IPS-20b (cell line): ENCODE data around the gene ARID3C.

Experiments used
- H3K27ac ChIP-seq: one replicate; pipeline ENCODE4 v1.5.1; 2013; ENCODE audit warnings: low read length
- H3K27me3 ChIP-seq: 2 replicates; pipeline ENCODE4 v1.6.1; 2013; ENCODE audit warnings: mild to moderate bottlenecking, low read length, inconsistent platforms; ENCODE audit not compliant: insufficient read depth
- H3K36me3 ChIP-seq: 2 replicates; pipeline ENCODE4 v1.6.1; 2013; ENCODE audit warnings: low read depth, mild to moderate bottlenecking, inconsistent platforms, low read length, moderate library complexity; ENCODE audit not compliant: insufficient read depth
- H3K4me1 ChIP-seq: 2 replicates; pipeline ENCODE4 v1.6.1; 2013; ENCODE audit warnings: mild to moderate bottlenecking, control low read depth, inconsistent platforms, low read length, moderate library complexity; ENCODE audit not compliant: insufficient read depth
- H3K4me3 ChIP-seq: 2 replicates; pipeline ENCODE4 v1.5.1; 2013; ENCODE audit warnings: mild to moderate bottlenecking, low read length, inconsistent platforms
- H3K9ac ChIP-seq: 2 replicates; pipeline ENCODE4 v1.6.1; 2013; ENCODE audit warnings: low read depth, mild to moderate bottlenecking, inconsistent platforms, low read length, moderate library complexity
- H3K9me3 ChIP-seq: 2 replicates; pipeline ENCODE4 v1.6.1; 2013; ENCODE audit warnings: mild to moderate bottlenecking, low read depth, low read length, inconsistent platforms; ENCODE audit not compliant: insufficient read depth

ARID3C gene

DNA sequence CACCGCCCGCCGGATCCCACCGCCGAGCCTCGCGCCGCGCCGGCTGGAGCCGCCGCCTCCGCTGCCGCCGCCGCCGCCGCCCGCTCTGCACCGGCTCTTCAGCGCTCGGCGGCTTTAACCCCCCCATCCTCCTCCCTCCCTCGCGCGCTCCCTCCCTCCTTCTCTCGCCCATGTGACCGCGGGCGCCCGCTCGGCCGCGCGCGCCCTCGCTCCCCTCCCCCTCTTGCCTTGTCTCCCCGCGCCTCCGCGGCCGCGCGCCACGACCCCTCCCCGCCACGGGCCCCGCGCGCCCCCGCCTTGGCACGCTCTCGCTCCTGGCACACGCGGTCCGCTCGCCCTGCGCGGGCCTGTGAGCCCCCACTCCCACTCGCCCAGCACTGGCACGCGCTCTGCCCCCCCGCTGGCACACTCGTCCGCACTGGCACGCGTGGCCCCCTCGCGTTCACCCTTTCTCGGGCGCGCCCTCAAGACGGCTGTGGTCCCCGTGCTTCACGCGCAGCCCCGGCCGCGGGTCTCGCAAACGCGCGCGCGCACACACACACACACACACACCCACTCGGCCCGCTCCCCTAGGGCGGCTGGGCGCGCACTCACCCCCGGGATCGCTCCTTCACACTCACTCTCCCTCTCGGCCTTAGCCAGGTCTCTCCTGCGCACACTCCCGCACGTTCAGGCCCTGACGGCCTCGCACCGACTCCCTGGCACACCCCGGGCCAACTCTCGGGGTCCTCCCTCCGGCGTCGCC is 39.1 kb downstream of the ARID3C start, which contains the start of gene CNTFR:
Gene CNTFR, minus strand, starts transcription at position 89 of the 745 bp plus-strand sequence. CDS start 20,743 bp downstream, outside the sequence.
- Histone ChIP-seq H3K36me3 (no peaks in the 10 kb centered on the region), H3K27ac (no peak within 1 kb of the TSS), H3K4me1 (peaks cover 13% of the 10 kb centered on the region), H3K9me3 (peaks cover 3% of the 10 kb centered on the region; the same call in 1 of the 2 replicates), H3K9ac (no peak within 1 kb of the TSS), H3K4me3 (peak within 1 kb of the TSS; percentile 50), H3K27me3 (peaks cover 100% of the 10 kb centered on the region)

DNA sequence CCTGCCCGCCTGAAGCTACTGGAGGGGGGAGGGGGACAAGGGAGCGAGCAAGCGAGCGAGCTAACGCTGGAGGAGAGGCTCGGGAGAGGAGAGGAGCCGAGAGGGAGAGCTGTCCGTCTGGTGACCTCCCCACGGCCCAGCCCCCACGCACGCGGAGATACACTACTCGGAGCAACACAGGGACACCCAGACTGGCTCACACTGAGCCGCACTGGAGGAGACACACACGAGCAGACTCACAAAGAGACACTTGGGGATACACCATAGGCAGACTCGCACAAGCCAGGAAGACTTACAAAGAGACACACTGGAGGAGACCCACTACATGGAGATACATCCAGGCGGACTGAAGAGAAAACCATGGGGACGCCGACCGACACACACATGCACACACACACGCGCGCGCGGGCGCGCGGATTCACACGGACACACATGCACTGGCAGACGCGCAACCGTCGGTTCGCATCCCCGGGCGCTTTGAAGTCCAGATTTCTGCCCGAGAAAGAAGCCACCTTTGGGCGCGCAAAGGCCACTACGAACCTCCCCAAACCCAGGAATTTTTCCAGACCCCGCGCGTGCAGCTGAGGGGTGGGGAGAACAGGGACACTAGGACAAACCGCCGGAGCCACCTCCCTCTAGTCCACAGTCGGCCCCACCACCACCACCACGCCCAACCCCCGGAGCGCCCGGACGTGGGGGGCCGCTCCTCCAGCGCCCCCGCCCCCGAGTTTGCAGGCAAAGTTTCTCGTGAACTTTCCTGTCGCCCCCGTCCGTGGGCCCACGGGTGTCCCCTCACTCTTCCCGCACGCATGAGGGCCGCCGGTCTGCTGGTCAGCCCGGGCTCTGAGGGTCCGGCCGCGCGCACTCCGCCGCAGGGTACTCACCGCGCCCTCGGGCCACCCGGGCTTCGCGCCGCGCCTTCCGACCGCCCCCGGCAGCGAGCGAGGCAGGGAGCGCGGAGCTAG is 39.9 kb downstream of the ARID3C start:
- H3K4me3 ChIP-seq = peak overlapping the region; percentile 50
- peaks cover 100% of the 10 kb centered on the region for H3K27me3 ChIP-seq
- no peak overlapping the region for H3K27ac ChIP-seq
- H3K4me1 ChIP-seq = peaks cover 13% of the 10 kb centered on the region
- H3K9me3 ChIP-seq = peaks cover 3% of the 10 kb centered on the region; the same call in 1 of the 2 replicates
- no peaks in the 10 kb centered on the region for H3K36me3 ChIP-seq
- no peak overlapping the region for H3K9ac ChIP-seq

DNA sequence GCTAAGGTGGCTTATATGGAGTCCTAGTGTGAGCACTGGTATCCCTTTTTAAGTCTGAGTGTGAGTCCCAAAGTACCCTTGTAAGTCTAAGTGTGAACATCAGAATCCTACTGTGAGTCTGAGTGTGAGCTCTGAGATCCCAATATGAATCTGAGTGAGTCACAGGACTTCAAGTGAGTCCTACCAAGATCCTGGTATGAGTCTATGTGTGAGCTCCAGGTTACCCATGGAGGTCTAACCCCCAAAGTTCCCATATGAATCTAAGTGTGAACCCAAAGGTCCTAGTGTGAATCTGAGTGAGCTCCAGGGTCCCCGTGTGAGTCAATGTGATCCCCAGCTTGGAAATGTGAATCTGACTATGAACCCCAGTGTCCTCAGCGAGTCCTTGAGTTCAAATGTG is 41.6 kb downstream of the ARID3C start:
- Histone ChIP-seq H3K27me3 (peaks cover 100% of the 10 kb centered on the region), H3K4me1 (peaks cover 13% of the 10 kb centered on the region), H3K9ac (no peak overlapping the region), H3K9me3 (peaks cover 3% of the 10 kb centered on the region; the same call in 1 of the 2 replicates), H3K4me3 (no peak overlapping the region), H3K36me3 (no peaks in the 10 kb centered on the region), H3K27ac (no peak overlapping the region)

DNA sequence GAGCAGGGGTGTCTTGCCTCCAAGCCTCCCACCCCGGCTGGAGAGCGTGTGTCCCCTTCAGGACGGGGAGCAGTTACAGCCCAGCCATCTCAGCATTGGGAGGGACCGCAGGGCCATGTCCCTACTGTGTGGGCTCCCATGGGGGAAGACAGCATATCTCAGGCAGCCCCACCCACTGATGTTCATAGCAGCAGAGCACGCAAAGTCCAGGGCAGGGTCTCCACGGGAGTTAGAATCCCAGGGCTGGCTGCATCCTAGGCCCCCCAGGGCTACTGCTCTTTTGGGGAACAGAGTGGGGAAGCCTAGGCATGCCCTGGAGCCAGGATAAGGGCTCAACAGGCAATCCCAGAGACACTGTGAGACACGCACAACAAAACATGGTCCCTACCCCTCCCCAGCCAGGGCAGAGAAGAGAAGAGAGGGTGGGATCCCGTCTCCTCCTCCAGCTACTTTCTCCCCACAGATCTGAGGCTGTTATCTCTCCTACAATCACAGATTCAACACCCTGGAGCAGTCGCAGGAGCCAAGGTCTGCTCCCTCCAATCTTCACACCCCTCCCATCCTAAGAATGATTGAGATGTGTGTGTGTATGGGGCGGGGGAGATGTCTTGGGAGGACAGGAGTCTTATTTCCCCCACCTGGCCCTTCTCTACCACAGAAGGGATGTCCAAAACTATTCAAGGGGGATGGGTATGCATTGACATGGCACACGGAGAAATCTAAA is 42.8 kb downstream of the ARID3C start:
- Histone ChIP-seq H3K27ac (no peak overlapping the region), H3K27me3 (peaks cover 100% of the 10 kb centered on the region), H3K4me1 (peaks cover 13% of the 10 kb centered on the region), H3K4me3 (peak overlapping the region; percentile 11; the same call in 1 of the 2 replicates), H3K36me3 (no peaks in the 10 kb centered on the region), H3K9ac (no peak overlapping the region), H3K9me3 (peaks cover 3% of the 10 kb centered on the region; the same call in 1 of the 2 replicates)

DNA sequence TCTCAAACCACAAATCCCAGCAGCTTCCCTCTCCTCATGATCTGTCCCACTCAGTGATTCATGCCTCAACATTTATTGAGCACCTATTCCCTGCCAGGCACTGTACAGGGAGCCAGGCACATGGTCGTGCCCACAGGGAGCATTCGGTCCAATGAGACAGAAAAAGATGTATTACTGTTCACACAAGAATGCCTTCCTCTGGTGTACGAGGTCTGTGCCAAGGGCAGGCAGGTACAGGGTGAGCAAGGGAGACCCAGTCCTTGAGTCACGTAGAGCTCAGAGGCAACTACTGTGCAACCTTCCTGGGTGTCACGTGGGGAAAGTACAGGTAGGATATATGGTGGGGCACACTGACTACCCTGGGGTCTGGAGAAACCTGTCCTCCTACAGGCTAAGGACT is 43.9 kb downstream of the ARID3C start:
- Histone ChIP-seq H3K36me3 (no peaks in the 10 kb centered on the region), H3K27ac (no peak overlapping the region), H3K27me3 (peaks cover 100% of the 10 kb centered on the region), H3K4me3 (no peak overlapping the region), H3K9ac (no peak overlapping the region), H3K4me1 (peaks cover 19% of the 10 kb centered on the region), H3K9me3 (peaks cover 3% of the 10 kb centered on the region; the same call in 1 of the 2 replicates)

DNA sequence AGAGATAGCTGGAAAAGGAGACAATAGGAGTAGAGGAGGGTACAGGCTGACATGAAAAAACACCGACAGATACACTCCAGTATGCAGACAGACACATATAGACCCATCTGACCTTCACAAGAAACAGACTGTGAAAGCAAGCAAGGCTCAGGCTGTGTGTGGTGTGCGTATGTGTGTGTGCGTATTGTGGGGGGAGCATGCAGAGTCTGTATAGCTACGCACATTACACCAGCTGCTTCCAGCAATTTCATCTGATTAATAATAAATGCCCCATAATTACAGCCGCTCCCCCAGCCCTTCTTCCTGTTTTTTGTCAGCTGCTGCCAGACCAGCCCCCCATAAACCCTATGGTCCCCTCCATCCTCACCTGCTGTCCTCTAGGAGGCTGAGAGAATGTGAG is 46.1 kb downstream of the ARID3C start:
- Histone ChIP-seq H3K9ac (no peak overlapping the region), H3K9me3 (peaks cover 3% of the 10 kb centered on the region; the same call in 1 of the 2 replicates), H3K27me3 (peaks cover 99% of the 10 kb centered on the region), H3K4me3 (no peak overlapping the region), H3K36me3 (no peaks in the 10 kb centered on the region), H3K27ac (no peak overlapping the region), H3K4me1 (peaks cover 33% of the 10 kb centered on the region)

DNA sequence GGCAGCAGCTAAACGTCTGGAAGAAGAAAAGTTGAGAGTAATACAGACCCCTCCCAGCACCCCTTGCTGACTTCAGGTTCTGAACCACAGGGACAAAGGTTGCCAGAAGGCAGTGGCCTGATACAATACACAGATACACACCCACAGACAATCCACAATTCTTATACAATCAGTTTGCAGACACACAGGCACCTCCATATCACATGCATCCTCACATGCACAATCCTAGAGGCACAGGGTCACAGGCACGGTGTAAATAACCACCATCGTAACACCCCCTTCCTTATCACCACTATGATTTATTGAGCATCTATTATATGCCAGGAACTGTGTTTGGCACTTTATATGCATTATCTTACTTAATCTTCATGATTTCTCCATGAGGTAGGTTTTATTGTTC is 47.5 kb downstream of the ARID3C start:
- no peaks in the 10 kb centered on the region for H3K9me3 ChIP-seq
- H3K27ac ChIP-seq = no peak overlapping the region
- H3K27me3 ChIP-seq = peaks cover 97% of the 10 kb centered on the region
- no peak overlapping the region for H3K9ac ChIP-seq
- no peaks in the 10 kb centered on the region for H3K36me3 ChIP-seq
- peaks cover 41% of the 10 kb centered on the region for H3K4me1 ChIP-seq
- H3K4me3 ChIP-seq = no peak overlapping the region

DNA sequence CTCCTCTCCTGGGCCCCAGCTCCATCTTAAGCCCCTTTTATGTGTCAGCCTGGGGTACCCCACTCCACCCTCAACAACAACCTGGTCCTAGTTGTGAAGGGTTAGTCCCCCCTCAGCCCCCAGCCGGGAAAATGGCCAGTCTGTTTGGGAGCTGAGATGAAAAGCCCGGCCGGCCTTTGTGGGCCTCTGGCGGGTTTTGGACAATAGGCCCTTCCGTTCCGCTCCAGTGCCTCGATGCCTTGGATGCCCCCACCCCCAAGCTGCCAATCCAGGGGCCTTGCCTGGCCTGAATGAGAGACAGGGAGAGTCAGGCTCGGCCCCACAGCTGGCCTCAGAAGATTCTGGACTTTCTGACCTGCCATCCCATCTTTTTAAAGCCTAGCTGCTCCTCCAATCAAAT is 48.5 kb downstream of the ARID3C start:
- no peaks in the 10 kb centered on the region for H3K9me3 ChIP-seq

DNA sequence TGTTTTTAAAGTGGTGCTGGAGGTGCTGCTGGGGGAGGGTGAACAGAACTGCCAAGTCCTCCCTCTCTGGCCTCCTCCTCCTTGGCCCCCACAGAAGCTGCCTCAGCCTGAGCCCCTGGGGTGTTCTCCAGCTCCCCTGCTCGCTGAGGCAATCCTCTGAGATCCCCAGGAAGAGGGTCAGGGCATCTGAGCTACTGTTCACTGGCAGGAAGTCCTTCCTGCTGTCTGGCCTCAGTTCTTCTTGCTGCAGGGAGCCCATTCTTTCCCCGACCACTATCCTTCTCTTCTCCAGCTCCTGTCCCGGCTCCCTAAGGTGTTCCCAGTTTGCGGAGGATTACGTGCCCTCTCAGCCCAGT is 49.1 kb downstream of the ARID3C start:
- no peaks in the 10 kb centered on the region for H3K36me3 ChIP-seq
- no peak overlapping the region for H3K4me3 ChIP-seq
- H3K9me3 ChIP-seq = no peaks in the 10 kb centered on the region
- peak overlapping the region; percentile 34; the same call in 1 of the 2 replicates for H3K9ac ChIP-seq
- peaks cover 28% of the 10 kb centered on the region for H3K4me1 ChIP-seq
- no peak overlapping the region for H3K27ac ChIP-seq
- peaks cover 95% of the 10 kb centered on the region for H3K27me3 ChIP-seq

More for the DNA sequence above, 48.5 kb downstream of the ARID3C start:
- Histone ChIP-seq H3K36me3 (no peaks in the 10 kb centered on the region), H3K9ac (peak overlapping the region; percentile 34; the same call in 1 of the 2 replicates), H3K27ac (no peak overlapping the region), H3K4me3 (no peak overlapping the region), H3K27me3 (peaks cover 95% of the 10 kb centered on the region), H3K4me1 (peaks cover 31% of the 10 kb centered on the region)

DNA sequence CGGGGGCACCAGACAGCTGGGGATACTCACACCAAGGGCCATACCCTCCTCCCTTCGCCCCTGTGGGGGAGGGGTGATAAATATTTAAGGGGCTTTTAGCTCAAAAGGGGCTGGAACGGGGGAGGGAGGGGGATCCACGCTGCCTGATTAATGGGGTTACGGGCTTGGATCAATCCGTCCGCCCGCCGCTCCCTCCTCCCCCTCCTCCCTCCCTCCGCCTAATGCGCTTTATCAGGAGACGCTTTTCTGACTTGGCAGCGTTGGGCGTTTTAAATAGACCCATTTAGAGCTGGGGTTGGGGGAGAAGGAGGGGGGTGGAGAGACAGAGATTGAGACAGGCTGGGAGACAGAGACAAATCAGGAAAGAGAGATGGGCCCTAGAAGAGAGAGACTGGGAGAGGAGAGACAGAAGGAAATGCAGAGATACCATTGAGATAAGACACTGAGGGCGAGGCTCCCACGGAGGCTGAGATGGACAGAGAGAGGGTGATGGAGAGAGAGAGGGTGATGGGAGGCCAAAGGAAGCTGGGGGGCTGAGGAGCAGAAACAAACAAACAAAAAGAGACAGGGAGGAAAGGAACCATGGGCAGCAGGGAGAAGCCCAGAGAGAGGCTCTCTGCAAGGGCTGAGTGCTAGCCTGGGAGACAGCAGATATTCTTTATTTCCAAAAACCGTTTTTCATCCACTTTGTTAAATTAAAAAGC is 49.6 kb downstream of the ARID3C start:
- H3K4me1 ChIP-seq = peaks cover 28% of the 10 kb centered on the region
- peaks cover 91% of the 10 kb centered on the region for H3K27me3 ChIP-seq
- H3K9me3 ChIP-seq = no peaks in the 10 kb centered on the region
- H3K36me3 ChIP-seq = no peaks in the 10 kb centered on the region
- no peak overlapping the region for H3K27ac ChIP-seq
- H3K4me3 ChIP-seq = peak overlapping the region; percentile 28; the same call in 1 of the 2 replicates
- H3K9ac ChIP-seq = no peak overlapping the region
